ENCODE measurements around the gene GPR132. TPM values are rescaled to one million over a fixed set of nuclear protein-coding genes. Genes with fewer than 3 reads are reported as not detected.

The GPR132 gene
- total RNA-seq, 1 experiment from 2014 or later, result 1.4 TPM

GRCh38 chr14:105056303-105056831 is 8.9 kb downstream of the GPR132 start:
- Mint-ChIP-seq H3K27ac (ENCODE audit: unreplicated experiment) (no peak overlapping the region), H3K9me3 (ENCODE audit: low read depth, unreplicated experiment) (no peaks in the 10 kb centered on the region), H3K27me3 (ENCODE audit: unreplicated experiment) (no peaks in the 10 kb centered on the region), H3K36me3 (ENCODE audit: insufficient read depth, unreplicated experiment) (peaks cover 12% of the 10 kb centered on the region), H3K4me1 (ENCODE audit: low read depth, unreplicated experiment) (peaks cover 9% of the 10 kb centered on the region), H3K4me3 (ENCODE audit: low read depth, unreplicated experiment) (no peak overlapping the region)
- CTCF ChIA-PET, result no interaction called here
- BruUV-seq (replicated peaks), result no TSS peak
- TF ChIP-seq, protein P1, sequence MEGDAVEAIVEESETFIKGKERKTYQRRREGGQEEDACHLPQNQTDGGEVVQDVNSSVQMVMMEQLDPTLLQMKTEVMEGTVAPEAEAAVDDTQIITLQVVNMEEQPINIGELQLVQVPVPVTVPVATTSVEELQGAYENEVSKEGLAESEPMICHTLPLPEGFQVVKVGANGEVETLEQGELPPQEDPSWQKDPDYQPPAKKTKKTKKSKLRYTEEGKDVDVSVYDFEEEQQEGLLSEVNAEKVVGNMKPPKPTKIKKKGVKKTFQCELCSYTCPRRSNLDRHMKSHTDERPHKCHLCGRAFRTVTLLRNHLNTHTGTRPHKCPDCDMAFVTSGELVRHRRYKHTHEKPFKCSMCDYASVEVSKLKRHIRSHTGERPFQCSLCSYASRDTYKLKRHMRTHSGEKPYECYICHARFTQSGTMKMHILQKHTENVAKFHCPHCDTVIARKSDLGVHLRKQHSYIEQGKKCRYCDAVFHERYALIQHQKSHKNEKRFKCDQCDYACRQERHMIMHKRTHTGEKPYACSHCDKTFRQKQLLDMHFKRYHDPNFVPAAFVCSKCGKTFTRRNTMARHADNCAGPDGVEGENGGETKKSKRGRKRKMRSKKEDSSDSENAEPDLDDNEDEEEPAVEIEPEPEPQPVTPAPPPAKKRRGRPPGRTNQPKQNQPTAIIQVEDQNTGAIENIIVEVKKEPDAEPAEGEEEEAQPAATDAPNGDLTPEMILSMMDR (IDR thresholded peaks at IDR 0.05; ENCODE audit: unreplicated experiment), result no peak
- DNase-seq, result no peak
- intact Hi-C loops (cut with micrococcal nuclease; ENCODE audit: unreplicated experiment), result no loop called here

- Mint-ChIP-seq H3K4me3 (ENCODE audit: low read depth, unreplicated experiment) (no peak overlapping the region), H3K9me3 (ENCODE audit: low read depth, unreplicated experiment) (no peaks in the 10 kb centered on the region), H3K27me3 (ENCODE audit: unreplicated experiment) (no peaks in the 10 kb centered on the region), H3K27ac (ENCODE audit: unreplicated experiment) (no peak overlapping the region), H3K36me3 (ENCODE audit: insufficient read depth, unreplicated experiment) (peaks cover 16% of the 10 kb centered on the region), H3K4me1 (ENCODE audit: low read depth, unreplicated experiment) (peaks cover 15% of the 10 kb centered on the region)
- intact Hi-C loops (cut with micrococcal nuclease; ENCODE audit: unreplicated experiment), result no loop called here
- no TSS peak for BruUV-seq (replicated peaks)
- TF ChIP-seq, protein P1 (IDR thresholded peaks at IDR 0.05; ENCODE audit: unreplicated experiment), result no peak
- no peak for DNase-seq
- CTCF ChIA-PET, result no interaction called here
These were observed 9.4 kb downstream of the GPR132 start for GRCh38 chr14:105055736-105056302.

DNA sequence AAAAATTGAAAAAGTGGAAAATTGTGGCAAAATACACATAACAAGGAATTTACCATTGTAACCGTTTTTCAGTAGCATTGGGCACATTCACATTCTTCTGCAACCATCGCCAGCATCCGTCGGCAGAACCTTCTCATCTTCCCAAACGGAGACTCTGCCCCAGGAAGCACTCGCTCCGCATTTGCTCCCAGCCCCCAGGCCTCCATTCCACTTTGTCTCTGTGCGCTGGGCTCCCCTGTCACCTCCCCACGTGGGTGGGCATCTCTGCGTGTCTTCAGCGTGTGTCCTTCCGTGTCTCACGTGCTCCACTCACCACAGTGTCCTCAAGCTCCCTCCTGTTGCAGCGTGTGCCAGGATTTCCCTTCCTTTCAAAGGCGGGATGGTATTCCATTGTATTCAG is 9.9 kb downstream of the GPR132 start:
- Mint-ChIP-seq H3K36me3 (ENCODE audit: insufficient read depth, unreplicated experiment) (peaks cover 21% of the 10 kb centered on the region), H3K27ac (ENCODE audit: unreplicated experiment) (no peak overlapping the region), H3K4me1 (ENCODE audit: low read depth, unreplicated experiment) (peaks cover 16% of the 10 kb centered on the region), H3K4me3 (ENCODE audit: low read depth, unreplicated experiment) (no peak overlapping the region), H3K9me3 (ENCODE audit: low read depth, unreplicated experiment) (no peaks in the 10 kb centered on the region), H3K27me3 (ENCODE audit: unreplicated experiment) (no peaks in the 10 kb centered on the region)
- intact Hi-C loops (cut with micrococcal nuclease; ENCODE audit: unreplicated experiment), result no loop called here
- DNase-seq, result no peak
- TF ChIP-seq, protein P1 (IDR thresholded peaks at IDR 0.05; ENCODE audit: unreplicated experiment), result no peak
- CTCF ChIA-PET, result no interaction called here
- BruUV-seq (replicated peaks), result no TSS peak

- CTCF ChIA-PET, result no interaction called here
- H3K4me3 Mint-ChIP-seq (ENCODE audit: low read depth, unreplicated experiment), result no peak overlapping the region
- TF ChIP-seq, protein P1 (IDR thresholded peaks at IDR 0.05; ENCODE audit: unreplicated experiment), result no peak
- no peak for DNase-seq
- intact Hi-C loops (cut with micrococcal nuclease; ENCODE audit: unreplicated experiment), result no loop called here
- peaks cover 16% of the 10 kb centered on the region for H3K4me1 Mint-ChIP-seq (ENCODE audit: low read depth, unreplicated experiment)
- no peak overlapping the region for H3K27ac Mint-ChIP-seq (ENCODE audit: unreplicated experiment)
- no peaks in the 10 kb centered on the region for H3K27me3 Mint-ChIP-seq (ENCODE audit: unreplicated experiment)
- no TSS peak for BruUV-seq (replicated peaks)
- peaks cover 25% of the 10 kb centered on the region for H3K36me3 Mint-ChIP-seq (ENCODE audit: insufficient read depth, unreplicated experiment)
- no peaks in the 10 kb centered on the region for H3K9me3 Mint-ChIP-seq (ENCODE audit: low read depth, unreplicated experiment)
These were observed 11.2 kb downstream of the GPR132 start for GRCh38 chr14:105053996-105054395.
